ENCODE results near the gene CHCHD6. TPM values are rescaled to one million over a fixed set of nuclear protein-coding genes. Genes with fewer than 3 reads are reported as not detected.

CHCHD6 gene
- total RNA-seq, 1 experiment from 2014 or later, result 40.9 TPM

DNA sequence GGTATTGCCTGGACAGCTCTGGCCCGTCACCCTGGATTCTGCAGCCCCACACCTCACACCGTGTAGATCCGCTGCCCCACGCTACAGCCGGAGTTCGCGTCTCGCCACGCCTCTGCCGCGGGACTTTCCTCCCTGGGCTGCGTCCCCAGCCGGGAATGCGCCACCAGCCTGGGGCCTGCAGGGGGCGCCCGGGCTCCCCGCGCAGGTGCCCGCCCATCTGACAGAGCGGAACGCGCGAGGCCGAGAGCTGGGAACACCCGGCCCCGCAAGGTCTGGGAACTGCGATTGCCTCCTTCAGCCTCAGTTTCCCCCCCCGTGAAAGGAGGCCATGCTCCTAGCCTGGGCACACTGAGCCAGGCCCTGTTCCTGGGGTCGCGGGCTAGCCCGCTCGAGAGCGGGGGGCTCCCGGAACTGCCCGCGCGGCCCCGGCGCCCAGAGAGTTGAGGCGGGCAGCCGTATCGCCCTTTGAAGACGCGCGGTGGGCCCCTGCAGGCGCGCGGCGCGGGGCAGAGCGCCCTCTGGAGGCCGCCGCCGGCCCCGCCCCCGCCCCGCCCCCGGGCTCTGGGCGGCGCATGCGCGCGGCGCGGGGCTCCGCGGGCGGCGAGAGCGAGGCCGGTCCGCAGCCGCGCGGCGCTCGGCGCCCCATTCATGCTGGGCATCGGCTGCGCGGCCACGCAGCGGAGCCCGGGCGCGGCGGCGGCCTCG lies 278.6 kb downstream of the CHCHD6 start, which contains the start of gene PLXNA1 (continued):
- TF ChIP-seq, protein P1, sequence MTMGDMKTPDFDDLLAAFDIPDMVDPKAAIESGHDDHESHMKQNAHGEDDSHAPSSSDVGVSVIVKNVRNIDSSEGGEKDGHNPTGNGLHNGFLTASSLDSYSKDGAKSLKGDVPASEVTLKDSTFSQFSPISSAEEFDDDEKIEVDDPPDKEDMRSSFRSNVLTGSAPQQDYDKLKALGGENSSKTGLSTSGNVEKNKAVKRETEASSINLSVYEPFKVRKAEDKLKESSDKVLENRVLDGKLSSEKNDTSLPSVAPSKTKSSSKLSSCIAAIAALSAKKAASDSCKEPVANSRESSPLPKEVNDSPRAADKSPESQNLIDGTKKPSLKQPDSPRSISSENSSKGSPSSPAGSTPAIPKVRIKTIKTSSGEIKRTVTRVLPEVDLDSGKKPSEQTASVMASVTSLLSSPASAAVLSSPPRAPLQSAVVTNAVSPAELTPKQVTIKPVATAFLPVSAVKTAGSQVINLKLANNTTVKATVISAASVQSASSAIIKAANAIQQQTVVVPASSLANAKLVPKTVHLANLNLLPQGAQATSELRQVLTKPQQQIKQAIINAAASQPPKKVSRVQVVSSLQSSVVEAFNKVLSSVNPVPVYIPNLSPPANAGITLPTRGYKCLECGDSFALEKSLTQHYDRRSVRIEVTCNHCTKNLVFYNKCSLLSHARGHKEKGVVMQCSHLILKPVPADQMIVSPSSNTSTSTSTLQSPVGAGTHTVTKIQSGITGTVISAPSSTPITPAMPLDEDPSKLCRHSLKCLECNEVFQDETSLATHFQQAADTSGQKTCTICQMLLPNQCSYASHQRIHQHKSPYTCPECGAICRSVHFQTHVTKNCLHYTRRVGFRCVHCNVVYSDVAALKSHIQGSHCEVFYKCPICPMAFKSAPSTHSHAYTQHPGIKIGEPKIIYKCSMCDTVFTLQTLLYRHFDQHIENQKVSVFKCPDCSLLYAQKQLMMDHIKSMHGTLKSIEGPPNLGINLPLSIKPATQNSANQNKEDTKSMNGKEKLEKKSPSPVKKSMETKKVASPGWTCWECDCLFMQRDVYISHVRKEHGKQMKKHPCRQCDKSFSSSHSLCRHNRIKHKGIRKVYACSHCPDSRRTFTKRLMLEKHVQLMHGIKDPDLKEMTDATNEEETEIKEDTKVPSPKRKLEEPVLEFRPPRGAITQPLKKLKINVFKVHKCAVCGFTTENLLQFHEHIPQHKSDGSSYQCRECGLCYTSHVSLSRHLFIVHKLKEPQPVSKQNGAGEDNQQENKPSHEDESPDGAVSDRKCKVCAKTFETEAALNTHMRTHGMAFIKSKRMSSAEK (CRISPR knock-in tag; IDR thresholded peaks at IDR 0.05; ENCODE audit: borderline replicate concordance), result peak; percentile 71; the same call in 1 of the 2 replicates
- TF ChIP-seq, protein P2, sequence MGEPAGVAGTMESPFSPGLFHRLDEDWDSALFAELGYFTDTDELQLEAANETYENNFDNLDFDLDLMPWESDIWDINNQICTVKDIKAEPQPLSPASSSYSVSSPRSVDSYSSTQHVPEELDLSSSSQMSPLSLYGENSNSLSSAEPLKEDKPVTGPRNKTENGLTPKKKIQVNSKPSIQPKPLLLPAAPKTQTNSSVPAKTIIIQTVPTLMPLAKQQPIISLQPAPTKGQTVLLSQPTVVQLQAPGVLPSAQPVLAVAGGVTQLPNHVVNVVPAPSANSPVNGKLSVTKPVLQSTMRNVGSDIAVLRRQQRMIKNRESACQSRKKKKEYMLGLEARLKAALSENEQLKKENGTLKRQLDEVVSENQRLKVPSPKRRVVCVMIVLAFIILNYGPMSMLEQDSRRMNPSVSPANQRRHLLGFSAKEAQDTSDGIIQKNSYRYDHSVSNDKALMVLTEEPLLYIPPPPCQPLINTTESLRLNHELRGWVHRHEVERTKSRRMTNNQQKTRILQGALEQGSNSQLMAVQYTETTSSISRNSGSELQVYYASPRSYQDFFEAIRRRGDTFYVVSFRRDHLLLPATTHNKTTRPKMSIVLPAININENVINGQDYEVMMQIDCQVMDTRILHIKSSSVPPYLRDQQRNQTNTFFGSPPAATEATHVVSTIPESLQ (CRISPR knock-in tag; IDR thresholded peaks at IDR 0.05), result no peak
- TF ChIP-seq, protein P3, sequence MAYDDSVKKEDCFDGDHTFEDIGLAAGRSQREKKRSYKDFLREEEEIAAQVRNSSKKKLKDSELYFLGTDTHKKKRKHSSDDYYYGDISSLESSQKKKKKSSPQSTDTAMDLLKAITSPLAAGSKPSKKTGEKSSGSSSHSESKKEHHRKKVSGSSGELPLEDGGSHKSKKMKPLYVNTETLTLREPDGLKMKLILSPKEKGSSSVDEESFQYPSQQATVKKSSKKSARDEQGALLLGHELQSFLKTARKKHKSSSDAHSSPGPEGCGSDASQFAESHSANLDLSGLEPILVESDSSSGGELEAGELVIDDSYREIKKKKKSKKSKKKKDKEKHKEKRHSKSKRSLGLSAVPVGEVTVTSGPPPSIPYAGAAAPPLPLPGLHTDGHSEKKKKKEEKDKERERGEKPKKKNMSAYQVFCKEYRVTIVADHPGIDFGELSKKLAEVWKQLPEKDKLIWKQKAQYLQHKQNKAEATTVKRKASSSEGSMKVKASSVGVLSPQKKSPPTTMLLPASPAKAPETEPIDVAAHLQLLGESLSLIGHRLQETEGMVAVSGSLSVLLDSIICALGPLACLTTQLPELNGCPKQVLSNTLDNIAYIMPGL (CRISPR knock-in tag; IDR thresholded peaks at IDR 0.05), result peak; percentile 99
- peak; percentile 75; the same call in 1 of the 2 replicates for TF ChIP-seq ZBTB21 (CRISPR knock-in tag; IDR thresholded peaks at IDR 0.05; ENCODE audit: borderline replicate concordance)
- TF ChIP-seq SMAD3 (CRISPR knock-in tag; IDR thresholded peaks at IDR 0.05; ENCODE audit: borderline replicate concordance), result peak; percentile 89
- peak; percentile 78; the same call in 1 of the 2 replicates for TF ChIP-seq ATF1 (CRISPR knock-in tag; IDR thresholded peaks at IDR 0.05)
- TF ChIP-seq NR3C1 (CRISPR knock-in tag; conservative IDR thresholded peaks at IDR 0.05; ENCODE audit: low read depth), result 0 out of 2 replicates have a peak, but pooled peaks have one; percentile 33
- 0 out of 2 replicates have a peak, but pooled peaks have one; percentile 44 for TF ChIP-seq KAT7 (CRISPR knock-in tag; IDR thresholded peaks at IDR 0.05; ENCODE audit: borderline replicate concordance)
- TF ChIP-seq, protein P4, sequence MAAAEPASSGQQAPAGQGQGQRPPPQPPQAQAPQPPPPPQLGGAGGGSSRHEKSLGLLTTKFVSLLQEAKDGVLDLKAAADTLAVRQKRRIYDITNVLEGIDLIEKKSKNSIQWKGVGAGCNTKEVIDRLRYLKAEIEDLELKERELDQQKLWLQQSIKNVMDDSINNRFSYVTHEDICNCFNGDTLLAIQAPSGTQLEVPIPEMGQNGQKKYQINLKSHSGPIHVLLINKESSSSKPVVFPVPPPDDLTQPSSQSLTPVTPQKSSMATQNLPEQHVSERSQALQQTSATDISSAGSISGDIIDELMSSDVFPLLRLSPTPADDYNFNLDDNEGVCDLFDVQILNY (CRISPR knock-in tag; IDR thresholded peaks at IDR 0.05), result peak; percentile 88
- no peak; the same call in 1 of the 2 replicates for TF ChIP-seq TEAD1 (CRISPR knock-in tag; IDR thresholded peaks at IDR 0.05)
- TF ChIP-seq, protein P5, sequence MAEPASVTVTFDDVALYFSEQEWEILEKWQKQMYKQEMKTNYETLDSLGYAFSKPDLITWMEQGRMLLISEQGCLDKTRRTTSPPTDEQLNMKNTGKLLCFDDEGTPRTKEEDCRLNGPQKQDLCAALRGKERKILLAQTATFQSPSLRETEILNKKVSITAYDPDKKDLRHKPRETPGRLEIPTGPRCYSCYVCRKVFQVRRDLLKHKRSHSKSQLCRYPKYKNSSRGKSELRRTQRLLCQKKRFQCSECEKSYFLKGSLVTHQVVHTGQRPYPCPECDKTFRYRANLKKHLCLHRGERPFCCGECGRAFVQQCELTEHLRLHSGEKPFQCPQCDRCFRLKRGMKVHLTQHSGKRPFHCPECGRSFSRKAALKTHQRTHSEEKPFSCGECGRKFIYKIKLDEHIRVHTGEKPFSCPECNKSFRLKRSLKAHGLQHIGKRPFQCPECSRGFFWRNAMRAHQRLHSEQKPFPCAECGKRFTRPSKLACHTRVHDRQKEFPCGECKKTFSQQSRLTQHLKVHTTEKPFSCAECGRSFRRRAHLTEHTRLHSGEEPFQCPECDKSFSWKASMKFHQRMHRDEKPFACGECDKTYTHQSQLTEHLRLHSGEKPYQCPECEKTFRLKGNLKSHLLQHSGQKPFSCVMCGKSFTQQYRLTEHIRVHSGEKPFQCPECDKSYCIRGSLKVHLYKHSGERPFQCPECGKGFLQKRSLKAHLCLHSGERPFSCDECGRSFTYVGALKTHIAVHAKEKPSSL (CRISPR knock-in tag; conservative IDR thresholded peaks at IDR 0.05), result no peak
- TF ChIP-seq, protein P6, sequence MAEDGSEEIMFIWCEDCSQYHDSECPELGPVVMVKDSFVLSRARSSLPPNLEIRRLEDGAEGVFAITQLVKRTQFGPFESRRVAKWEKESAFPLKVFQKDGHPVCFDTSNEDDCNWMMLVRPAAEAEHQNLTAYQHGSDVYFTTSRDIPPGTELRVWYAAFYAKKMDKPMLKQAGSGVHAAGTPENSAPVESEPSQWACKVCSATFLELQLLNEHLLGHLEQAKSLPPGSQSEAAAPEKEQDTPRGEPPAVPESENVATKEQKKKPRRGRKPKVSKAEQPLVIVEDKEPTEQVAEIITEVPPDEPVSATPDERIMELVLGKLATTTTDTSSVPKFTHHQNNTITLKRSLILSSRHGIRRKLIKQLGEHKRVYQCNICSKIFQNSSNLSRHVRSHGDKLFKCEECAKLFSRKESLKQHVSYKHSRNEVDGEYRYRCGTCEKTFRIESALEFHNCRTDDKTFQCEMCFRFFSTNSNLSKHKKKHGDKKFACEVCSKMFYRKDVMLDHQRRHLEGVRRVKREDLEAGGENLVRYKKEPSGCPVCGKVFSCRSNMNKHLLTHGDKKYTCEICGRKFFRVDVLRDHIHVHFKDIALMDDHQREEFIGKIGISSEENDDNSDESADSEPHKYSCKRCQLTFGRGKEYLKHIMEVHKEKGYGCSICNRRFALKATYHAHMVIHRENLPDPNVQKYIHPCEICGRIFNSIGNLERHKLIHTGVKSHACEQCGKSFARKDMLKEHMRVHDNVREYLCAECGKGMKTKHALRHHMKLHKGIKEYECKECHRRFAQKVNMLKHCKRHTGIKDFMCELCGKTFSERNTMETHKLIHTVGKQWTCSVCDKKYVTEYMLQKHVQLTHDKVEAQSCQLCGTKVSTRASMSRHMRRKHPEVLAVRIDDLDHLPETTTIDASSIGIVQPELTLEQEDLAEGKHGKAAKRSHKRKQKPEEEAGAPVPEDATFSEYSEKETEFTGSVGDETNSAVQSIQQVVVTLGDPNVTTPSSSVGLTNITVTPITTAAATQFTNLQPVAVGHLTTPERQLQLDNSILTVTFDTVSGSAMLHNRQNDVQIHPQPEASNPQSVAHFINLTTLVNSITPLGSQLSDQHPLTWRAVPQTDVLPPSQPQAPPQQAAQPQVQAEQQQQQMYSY (CRISPR knock-in tag; IDR thresholded peaks at IDR 0.05), result no peak

Data from WTC11 (cell line).